HG03025 (cell line): ENCODE data around the gene RCOR3.
A peak's percentile ranks its signal among the peaks of the same experiment; 100 is the strongest.
"Not testable (repeated sequence)": the region's sequence is repeated elsewhere in the genome, so short reads cannot be mapped to it uniquely, and the experiment has no call there.

Experiments
- ATAC-seq: cut with Tn5 transposase; IDR thresholded peaks from one replicate; pipeline ENCODE4 v1.9.1; 2021; ENCODE audit warnings: mild to moderate bottlenecking, moderate library complexity; ENCODE audit not compliant: unreplicated experiment, low FRiP score

Gene RCOR3

DNA sequence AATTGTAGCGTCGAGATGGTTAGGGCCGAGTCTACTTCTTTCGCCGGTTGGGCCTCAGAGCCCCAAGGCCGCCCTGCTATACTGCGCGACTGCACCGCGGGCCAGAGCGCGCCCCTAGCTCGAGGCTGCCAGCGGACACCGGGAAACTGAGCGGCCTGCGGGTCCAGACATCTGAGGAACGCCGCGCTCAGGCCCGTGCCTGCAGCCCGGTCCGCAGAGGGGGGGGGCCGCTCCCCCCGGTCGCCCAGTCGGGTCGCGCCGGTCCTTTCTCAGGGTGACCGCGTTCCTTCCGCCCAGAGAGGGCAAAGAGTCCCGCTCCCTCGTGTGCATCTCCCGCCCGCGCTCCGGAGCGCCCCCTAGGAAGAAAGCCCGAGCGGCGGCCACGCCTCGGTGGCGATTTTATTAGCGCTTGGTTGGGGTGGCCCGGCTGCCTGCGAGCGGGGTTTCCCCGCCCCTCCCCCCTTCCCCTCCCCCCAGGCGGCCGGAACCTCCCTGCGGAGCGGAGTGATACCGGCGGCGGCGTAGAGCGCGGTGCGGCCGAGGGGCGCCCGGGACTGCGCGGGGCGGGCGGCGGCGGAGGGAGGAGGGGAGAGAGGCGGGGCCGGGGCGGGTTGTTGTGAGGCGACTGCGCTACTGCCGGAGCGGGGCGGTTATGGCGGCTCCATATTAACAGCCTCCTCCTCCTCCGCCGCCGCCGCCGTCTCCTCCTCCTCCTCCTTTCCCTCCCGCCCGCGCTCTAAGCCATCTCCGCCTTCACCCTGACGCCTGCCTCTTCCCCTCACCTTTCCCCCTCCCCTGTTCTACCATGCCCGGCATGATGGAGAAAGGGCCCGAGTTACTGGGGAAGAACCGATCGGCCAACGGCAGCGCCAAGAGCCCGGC, at the start of gene RCOR3:
Gene RCOR3 (plus strand): TSS at position 611 of the 882 bp plus-strand sequence. CDS start 195 bp downstream, at position 806.
- ATAC-seq: peak; percentile 52

DNA sequence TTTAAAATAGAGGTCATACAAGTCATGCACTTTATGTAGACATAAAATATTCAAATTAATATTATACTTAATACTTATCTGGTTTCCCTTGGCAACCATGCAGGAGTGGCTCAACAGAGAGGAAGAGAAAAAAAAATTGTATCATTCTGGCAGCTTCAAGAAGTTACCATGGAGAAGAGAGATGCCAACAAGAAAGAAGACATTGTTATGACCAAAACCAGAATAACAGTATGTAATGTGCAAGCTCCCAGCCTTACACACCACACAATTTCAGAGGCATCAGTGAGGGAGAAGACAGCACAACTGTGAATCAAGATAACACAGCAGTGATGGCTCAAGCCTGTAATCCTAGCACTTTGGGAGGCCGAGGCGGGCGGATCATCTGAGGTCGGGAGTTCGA, 49.1 kb upstream of the RCOR3 start:
- no peak for ATAC-seq

- no peak for ATAC-seq
Observed at GRCh38 chr1:211210965-211211364, 48.2 kb upstream of the RCOR3 start.

DNA sequence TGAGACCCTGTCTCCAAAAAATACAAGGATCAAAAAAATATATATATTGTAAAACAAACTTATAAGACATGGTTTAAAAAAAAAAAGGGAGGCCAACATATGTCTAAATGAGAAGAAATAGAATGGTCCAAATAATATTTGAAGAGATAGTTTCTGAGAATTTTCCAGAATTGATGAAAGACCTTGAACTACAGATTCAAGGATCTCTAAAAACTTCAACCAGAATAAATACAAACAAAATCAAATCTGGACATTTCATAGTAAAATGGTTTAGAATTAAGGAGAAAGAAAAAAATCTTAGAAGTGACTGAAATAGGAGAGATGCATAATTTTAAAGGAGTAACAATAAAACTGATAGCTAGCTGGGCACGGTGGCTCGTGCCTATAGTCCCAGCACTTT, 45.5 kb upstream of the RCOR3 start:
- ATAC-seq: no peak

DNA sequence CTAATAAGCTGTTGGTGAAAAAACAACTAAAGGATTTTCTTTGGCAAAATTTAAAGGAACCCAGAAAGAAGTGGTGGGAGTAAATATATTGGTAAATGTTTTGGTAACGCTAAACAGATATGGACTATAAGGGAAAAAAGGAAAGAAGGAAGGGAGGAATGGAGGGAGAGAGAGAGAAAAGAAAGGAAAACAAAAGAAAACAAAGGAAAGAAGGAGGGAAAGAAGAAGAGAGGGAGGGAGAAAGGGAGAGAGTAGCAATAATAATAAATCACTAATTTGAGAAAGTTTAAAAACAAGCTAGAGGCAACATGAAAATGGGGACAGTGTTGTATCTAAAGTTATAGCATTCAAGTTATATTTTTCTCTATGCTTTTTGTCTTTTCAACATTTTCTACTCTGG, 43.6 kb upstream of the RCOR3 start:
- no peak for ATAC-seq

- no peak for ATAC-seq
Observed at GRCh38 chr1:211217392-211217791, 41.8 kb upstream of the RCOR3 start.

GRCh38 chr1:211222469-211223234, 36.5 kb upstream of the RCOR3 start:
- not testable (repeated sequence) for ATAC-seq

GRCh38 chr1:211228573-211229364, 30.4 kb upstream of the RCOR3 start:
- ATAC-seq: not testable (repeated sequence)

DNA sequence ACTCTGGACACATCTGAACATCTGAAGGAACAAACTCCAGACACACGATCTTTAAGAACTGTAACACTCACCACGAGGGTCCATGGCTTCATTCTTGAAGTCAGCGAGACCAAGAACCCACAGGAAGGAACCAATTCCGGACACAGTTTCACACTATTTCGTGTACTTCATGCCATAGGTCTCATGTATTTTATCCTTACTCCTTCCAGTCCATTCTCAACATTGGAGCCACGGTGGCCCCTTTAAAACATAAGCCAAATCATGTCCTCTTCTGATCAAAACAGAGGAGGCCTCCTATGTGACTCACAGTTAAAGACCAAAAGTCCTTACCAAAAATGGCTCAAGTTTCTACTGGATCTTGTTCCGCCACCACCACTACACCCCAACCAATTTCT, 29.8 kb upstream of the RCOR3 start:
- no peak for ATAC-seq

- ATAC-seq: no peak
Observed at GRCh38 chr1:211231873-211232272, 27.3 kb upstream of the RCOR3 start.

DNA sequence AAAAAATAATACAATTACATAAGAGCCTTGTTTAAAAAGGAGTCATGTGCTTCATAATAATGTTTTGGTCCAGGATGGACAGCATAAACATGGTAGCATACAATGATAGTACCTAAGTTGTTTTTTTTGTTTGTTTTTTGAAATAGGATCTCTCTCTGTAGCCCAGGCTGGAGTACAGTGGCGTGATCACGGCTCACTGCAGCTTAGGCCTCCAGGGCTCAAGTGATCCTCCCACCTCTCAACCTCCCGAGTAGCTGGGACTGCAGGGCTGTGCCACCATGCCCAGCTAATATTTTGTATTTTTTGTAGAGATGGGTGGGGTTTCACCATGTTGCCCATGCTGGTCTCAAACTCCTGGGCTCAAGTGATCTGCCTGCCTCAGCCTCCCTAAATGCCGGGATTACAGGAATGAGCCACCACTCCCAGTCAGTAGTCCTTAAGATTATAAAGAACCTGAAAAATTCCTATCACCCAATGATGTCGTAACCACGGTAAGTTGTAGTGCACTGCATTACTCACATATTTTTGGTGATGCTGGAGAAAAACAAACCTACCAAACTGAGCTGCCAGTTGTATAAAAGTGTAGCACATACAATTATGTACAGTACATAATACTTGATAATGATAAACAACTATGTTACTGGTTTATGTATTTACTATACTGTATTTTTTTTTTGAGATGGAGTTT, 22.4 kb upstream of the RCOR3 start:
- no peak for ATAC-seq

DNA sequence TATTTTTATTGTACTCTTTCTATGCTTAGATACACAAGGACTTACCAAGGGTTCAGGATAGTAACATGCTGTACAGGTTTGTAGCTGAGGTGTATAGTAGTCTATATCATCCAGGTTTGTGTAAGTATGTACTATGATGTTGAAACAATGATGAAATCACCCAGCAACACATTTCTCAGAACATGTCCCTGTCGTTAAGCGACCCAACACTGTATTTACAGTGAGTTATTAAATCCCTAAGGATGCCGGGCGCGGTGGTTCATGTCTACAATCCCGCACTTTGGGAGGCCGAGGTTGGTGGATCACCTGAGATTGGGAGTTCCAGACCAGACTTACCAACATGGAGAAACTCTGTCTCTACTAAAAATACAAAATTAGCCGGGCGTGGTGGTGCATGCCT, 21.6 kb upstream of the RCOR3 start:
- ATAC-seq: no peak

GRCh38 chr1:211240567-211240966, 18.6 kb upstream of the RCOR3 start:
- not testable (repeated sequence) for ATAC-seq

DNA sequence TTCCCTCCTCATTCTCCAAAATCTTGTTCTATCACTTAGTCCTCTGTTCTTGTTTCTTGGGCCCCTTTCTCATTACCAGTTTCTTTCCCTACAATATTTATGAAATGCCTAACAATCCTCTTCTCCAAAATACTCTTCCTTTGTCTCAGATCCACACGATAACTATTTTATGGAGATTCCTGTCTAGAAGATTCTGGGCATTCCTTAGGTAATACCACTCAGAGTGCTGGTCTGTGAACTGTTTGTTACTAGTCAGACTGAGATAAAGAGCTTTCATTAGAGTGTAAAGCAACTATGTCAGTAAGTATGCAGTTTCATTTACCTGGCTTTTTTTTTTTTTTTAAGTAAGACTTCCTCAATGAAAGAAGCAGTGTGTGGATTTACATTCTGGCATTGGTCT, 18.1 kb upstream of the RCOR3 start:
- ATAC-seq: no peak

DNA sequence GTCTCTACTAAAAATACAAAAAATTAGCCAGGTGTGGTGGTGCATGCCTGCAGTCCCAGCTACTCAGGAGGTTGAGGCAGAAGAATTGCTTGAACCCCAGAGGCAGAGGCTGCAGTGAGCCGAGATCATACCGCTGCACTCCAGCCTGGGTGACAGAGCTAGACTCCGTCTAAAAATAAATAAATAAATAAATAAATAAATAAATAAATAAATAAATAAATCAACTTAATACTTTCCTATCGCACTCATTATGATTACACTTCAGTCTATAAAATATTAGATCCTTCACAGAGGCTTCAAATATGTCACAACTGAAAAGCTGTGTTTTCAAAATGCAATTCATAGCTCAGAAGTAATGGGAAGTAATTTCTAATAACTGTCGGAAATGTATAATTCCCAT, 15.5 kb upstream of the RCOR3 start:
- not testable (repeated sequence) for ATAC-seq

- ATAC-seq: not testable (repeated sequence)
Observed at GRCh38 chr1:211246583-211246982, 12.6 kb upstream of the RCOR3 start.

DNA sequence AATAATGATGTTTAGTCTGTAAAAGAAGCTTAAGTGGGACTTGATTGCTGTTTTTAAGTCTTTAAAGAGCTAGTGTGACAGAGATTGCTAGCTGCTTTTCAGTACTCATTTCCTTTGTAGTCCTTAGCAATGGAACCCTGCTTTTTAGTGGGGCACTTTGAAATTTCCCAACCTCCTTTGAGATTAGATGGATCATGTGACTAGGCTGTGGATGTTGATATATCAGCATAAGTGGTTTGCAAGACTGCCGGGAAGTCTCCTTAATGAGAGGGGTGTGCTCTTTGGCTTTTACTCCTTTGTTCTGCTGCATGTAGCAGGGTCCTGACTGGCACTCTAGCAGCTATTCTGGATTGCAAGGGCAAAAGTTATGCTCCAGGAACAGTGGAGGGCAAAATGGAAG, 11.2 kb upstream of the RCOR3 start:
- ATAC-seq: no peak

DNA sequence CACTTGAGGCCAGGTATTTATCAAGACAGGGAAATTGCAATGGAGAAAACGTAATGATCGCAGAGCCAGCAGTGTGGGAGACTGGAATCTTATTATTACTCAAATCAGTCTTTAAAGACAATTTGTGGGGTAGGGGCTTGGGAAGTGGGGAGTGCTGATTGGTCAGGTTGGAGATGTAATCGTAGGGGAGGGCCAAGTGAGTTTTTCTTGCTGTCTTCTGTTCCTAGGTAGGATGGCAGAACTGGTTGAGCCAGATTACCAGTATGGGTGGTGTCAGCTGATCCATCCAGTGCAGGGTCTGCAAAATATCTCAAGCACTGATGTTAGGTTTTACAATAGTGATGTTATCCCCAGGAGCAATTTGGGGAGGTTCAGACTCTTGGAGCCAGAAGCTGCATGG, 9.6 kb upstream of the RCOR3 start:
- ATAC-seq: not testable (repeated sequence)

GRCh38 chr1:211257826-211258225, 1.3 kb upstream of the RCOR3 start:
- ATAC-seq: no peak

DNA sequence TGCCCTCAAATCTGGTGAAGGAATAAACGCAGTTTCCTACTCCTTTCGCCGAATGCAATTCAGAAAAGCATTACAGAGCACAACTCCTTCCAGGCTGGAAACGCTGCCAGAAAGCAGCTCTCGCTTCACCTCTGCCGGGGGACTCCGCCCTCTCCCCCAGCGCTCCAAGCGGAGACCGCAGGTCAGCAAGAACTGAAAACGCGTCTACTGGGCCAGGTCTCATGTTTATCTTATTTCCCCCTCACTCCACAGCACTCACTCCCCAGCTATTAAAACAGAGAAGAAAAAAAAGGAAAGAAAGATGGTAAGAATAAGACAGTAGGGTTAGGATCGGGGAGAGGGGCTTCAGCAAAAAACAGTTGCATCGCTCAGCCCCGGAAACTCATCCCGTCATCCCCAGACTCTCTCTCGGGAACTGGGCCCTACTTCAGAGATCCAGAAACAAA, 833 bp upstream of the RCOR3 start:
- ATAC-seq: peak; percentile 33
